Astrocyte (in vitro differentiated cells and primary cell): ENCODE results near the gene INSC. TPM values are rescaled to one million over a fixed set of nuclear protein-coding genes. Genes with fewer than 3 reads are reported as not detected.

Source experiments
- DNase-seq: peaks from one replicate; pipeline ENCODE4 v3.0.0-alpha.2; 2010; ENCODE audit warnings: low read depth
- FAIRE-seq: peaks from 2 replicates; lab custom pipeline; 2011; peaks lifted over from hg19 to GRCh38; lab: Jason Lieb, UNC
- H2AFZ ChIP-seq: 2 replicates; pipeline ENCODE4 v1.6.0; 2012; ENCODE audit warnings: low read depth, low read length, inconsistent platforms
- H3K27ac ChIP-seq: 2 replicates; pipeline ENCODE4 v1.5.1; 2011; ENCODE audit warnings: low read depth, low read length, inconsistent platforms
- H3K27me3 ChIP-seq: 2 replicates; pipeline ENCODE4 v1.6.0; 2011; ENCODE audit warnings: low read length, inconsistent platforms; ENCODE audit not compliant: insufficient read depth
- H3K36me3 ChIP-seq: 2 replicates; pipeline ENCODE4 v1.5.1; 2011; ENCODE audit warnings: low read length, inconsistent platforms; ENCODE audit not compliant: insufficient read depth
- H3K4me1 ChIP-seq: 2 replicates; pipeline ENCODE4 v1.5.1; 2011; ENCODE audit warnings: low read length, inconsistent platforms; ENCODE audit not compliant: insufficient read depth
- H3K4me2 ChIP-seq: 2 replicates; pipeline ENCODE4 v1.6.0; 2012; ENCODE audit warnings: low read length, inconsistent platforms
- H3K4me3 ChIP-seq: 2 replicates; pipeline ENCODE4 v1.5.1; 2011; ENCODE audit warnings: low read depth, mild to moderate bottlenecking, low read length, inconsistent platforms; ENCODE audit not compliant: insufficient read depth
- H3K79me2 ChIP-seq: 2 replicates; pipeline ENCODE4 v1.6.0; 2012; ENCODE audit warnings: mild to moderate bottlenecking, low read length, inconsistent platforms; ENCODE audit not compliant: insufficient read depth
- H3K9ac ChIP-seq: 2 replicates; pipeline ENCODE4 v1.6.0; 2012; ENCODE audit warnings: mild to moderate bottlenecking, low read length, inconsistent platforms
- H3K9me3 ChIP-seq: 2 replicates; pipeline ENCODE4 v1.5.1; 2012; ENCODE audit warnings: low read depth, mild to moderate bottlenecking, low read length, inconsistent platforms; ENCODE audit not compliant: insufficient read depth
- H4K20me1 ChIP-seq: 2 replicates; pipeline ENCODE4 v1.6.0; 2012; ENCODE audit warnings: low read length, inconsistent platforms; ENCODE audit not compliant: insufficient read depth
- H3K27ac Mint-ChIP-seq: one replicate; pipeline ENCODE4 v1.8.0; 2021; ENCODE audit warnings: mild to moderate bottlenecking, mixed read lengths; ENCODE audit not compliant: unreplicated experiment
- H3K27me3 Mint-ChIP-seq: one replicate; pipeline ENCODE4 v1.8.0; 2021; ENCODE audit warnings: low read depth, mixed read lengths; ENCODE audit not compliant: unreplicated experiment
- H3K36me3 Mint-ChIP-seq: one replicate; pipeline ENCODE4 v1.8.0; 2021; ENCODE audit warnings: low read depth, mixed read lengths; ENCODE audit not compliant: unreplicated experiment
- H3K4me1 Mint-ChIP-seq: one replicate; pipeline ENCODE4 v1.8.0; 2021; ENCODE audit warnings: low read depth, mixed read lengths; ENCODE audit not compliant: unreplicated experiment
- H3K4me3 Mint-ChIP-seq: one replicate; pipeline ENCODE4 v1.8.0; 2021; ENCODE audit warnings: mild to moderate bottlenecking, moderate library complexity, mixed read lengths; ENCODE audit not compliant: unreplicated experiment
- H3K9me3 Mint-ChIP-seq: one replicate; pipeline ENCODE4 v1.8.0; 2021; ENCODE audit warnings: mild to moderate bottlenecking, mixed read lengths; ENCODE audit not compliant: unreplicated experiment
- EZH2 ChIP-seq: IDR thresholded peaks from 2 replicates; pipeline ENCODE4 v1.6.1; 2012; ENCODE audit warnings: mild to moderate bottlenecking, low read length, inconsistent platforms; ENCODE audit not compliant: insufficient read depth
- total RNA-seq: library from RNA; stranded (reverse); gene quantifications from 2 replicates; pipeline ENCODE4 v1.2.1, GENCODE V29; 2021
- TF ChIP-seq, protein P1 (sequence below): IDR thresholded peaks from 2 replicates; pipeline ENCODE4 v1.5.1; 2011; ENCODE audit warnings: low read depth, mild to moderate bottlenecking, inconsistent platforms, low read length, moderate library complexity; ENCODE audit not compliant: insufficient read depth

Gene INSC
- total RNA-seq, 1 donor from 2014 or later: not detected

DNA sequence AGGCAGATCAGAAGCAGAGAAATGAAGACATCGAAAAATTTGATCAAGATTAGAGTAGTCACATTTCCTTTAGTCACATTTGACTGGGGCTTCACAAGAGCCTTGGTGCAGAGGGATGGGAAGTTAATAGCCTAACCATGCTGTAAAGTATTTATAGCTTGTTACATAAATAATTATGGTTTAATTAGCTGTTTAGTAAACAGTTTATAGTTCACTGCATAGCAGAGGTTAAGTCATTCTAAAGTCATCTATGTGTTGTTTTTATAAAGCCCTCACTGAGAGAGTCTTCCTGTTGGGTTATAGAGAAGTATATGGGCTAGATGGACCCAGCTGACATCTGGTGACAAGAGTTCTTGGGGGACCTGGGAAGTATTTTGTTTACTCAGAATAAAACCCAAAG, 47.1 kb downstream of the INSC start:
- H3K4me3 ChIP-seq: no peak overlapping the region
- no peaks in the 10 kb centered on the region for H3K36me3 ChIP-seq
- H3K9ac ChIP-seq: no peak overlapping the region
- Mint-ChIP-seq H3K36me3 (no peaks in the 10 kb centered on the region), H3K4me1 (peaks cover 11% of the 10 kb centered on the region), H3K27me3 (peaks cover 5% of the 10 kb centered on the region), H3K9me3 (no peaks in the 10 kb centered on the region), H3K4me3 (no peak overlapping the region), H3K27ac (no peak overlapping the region)
- FAIRE-seq (no peak), DNase-seq (no peak)
- H3K27ac ChIP-seq: no peak overlapping the region
- no peaks in the 10 kb centered on the region for H3K27me3 ChIP-seq
- TF ChIP-seq, protein P1, sequence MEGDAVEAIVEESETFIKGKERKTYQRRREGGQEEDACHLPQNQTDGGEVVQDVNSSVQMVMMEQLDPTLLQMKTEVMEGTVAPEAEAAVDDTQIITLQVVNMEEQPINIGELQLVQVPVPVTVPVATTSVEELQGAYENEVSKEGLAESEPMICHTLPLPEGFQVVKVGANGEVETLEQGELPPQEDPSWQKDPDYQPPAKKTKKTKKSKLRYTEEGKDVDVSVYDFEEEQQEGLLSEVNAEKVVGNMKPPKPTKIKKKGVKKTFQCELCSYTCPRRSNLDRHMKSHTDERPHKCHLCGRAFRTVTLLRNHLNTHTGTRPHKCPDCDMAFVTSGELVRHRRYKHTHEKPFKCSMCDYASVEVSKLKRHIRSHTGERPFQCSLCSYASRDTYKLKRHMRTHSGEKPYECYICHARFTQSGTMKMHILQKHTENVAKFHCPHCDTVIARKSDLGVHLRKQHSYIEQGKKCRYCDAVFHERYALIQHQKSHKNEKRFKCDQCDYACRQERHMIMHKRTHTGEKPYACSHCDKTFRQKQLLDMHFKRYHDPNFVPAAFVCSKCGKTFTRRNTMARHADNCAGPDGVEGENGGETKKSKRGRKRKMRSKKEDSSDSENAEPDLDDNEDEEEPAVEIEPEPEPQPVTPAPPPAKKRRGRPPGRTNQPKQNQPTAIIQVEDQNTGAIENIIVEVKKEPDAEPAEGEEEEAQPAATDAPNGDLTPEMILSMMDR: no peak
- TF ChIP-seq EZH2: no peak
- H3K79me2 ChIP-seq: no peaks in the 10 kb centered on the region
- H3K9me3 ChIP-seq: no peaks in the 10 kb centered on the region
- no peaks in the 10 kb centered on the region for H4K20me1 ChIP-seq
- no peak overlapping the region for H2AFZ ChIP-seq
- peaks cover 15% of the 10 kb centered on the region for H3K4me1 ChIP-seq
- no peak overlapping the region for H3K4me2 ChIP-seq

DNA sequence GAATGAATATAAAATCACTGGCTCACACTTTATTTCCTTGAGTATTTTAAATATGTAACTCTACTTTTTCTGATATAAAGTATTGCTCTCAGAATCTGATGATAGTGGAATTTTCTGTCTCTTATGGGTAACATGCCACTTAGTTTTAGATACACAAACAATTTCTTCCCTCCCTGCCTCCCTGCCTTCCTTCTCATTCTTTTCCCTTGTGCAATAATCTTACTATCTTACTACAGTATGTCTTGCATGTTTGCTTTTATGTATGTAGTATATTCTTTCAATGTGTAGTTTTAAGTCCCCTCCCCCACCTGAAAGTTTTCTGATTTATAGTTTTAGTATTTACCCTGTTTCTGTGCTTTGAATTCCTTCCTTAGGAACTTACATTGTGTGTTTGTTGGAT, 48.4 kb downstream of the INSC start:
- FAIRE-seq (no peak), DNase-seq (no peak)
- Mint-ChIP-seq H3K27me3 (peaks cover 5% of the 10 kb centered on the region), H3K4me3 (no peak overlapping the region), H3K27ac (no peak overlapping the region), H3K36me3 (no peaks in the 10 kb centered on the region), H3K9me3 (no peaks in the 10 kb centered on the region), H3K4me1 (peaks cover 5% of the 10 kb centered on the region)
- H3K9me3 ChIP-seq: no peaks in the 10 kb centered on the region
- H3K9ac ChIP-seq: no peak overlapping the region
- no peaks in the 10 kb centered on the region for H3K36me3 ChIP-seq
- TF ChIP-seq, protein P1: no peak
- no peak for TF ChIP-seq EZH2
- H3K4me1 ChIP-seq: peaks cover 7% of the 10 kb centered on the region
- no peaks in the 10 kb centered on the region for H4K20me1 ChIP-seq
- H3K27me3 ChIP-seq: no peaks in the 10 kb centered on the region
- H3K4me3 ChIP-seq: no peak overlapping the region
- no peak overlapping the region for H3K27ac ChIP-seq
- H3K4me2 ChIP-seq: no peak overlapping the region
- no peaks in the 10 kb centered on the region for H3K79me2 ChIP-seq
- H2AFZ ChIP-seq: no peak overlapping the region

DNA sequence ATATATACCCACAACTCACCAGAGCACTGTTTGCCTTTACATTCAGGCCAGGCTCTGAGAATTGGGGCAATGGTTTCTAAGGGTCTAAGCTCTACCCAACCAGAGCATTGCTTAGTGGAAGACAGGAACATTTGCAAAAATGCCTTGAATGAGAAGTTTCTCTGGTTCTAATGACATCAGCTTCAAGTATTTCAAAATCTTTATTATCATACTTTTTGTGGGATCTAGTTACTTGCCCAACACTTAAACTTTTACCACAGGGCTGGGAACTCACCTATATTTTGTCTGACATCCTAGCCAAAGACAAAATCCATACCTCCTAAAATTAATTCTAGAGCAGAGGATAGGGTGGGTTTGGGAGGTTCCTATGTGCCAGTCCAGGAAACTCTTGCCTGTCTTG, 51.5 kb downstream of the INSC start:
- no peak overlapping the region for H3K4me2 ChIP-seq
- no peaks in the 10 kb centered on the region for H3K36me3 Mint-ChIP-seq
- H3K9ac ChIP-seq: no peak overlapping the region
- no peaks in the 10 kb centered on the region for H3K36me3 ChIP-seq
- no peak overlapping the region for H3K27ac ChIP-seq
- H3K27me3 ChIP-seq: no peaks in the 10 kb centered on the region
- H3K4me1 Mint-ChIP-seq: peaks cover 4% of the 10 kb centered on the region
- no peak overlapping the region for H3K4me3 Mint-ChIP-seq
- H2AFZ ChIP-seq: no peak overlapping the region
- no peaks in the 10 kb centered on the region for H3K4me1 ChIP-seq
- DNase-seq (no peak), FAIRE-seq (no peak)
- H3K9me3 ChIP-seq: no peaks in the 10 kb centered on the region
- no peak overlapping the region for H3K4me3 ChIP-seq
- no peaks in the 10 kb centered on the region for H3K79me2 ChIP-seq
- H3K27me3 Mint-ChIP-seq: peaks cover 1% of the 10 kb centered on the region
- no peaks in the 10 kb centered on the region for H4K20me1 ChIP-seq
- no peak overlapping the region for H3K27ac Mint-ChIP-seq
- TF ChIP-seq EZH2: no peak
- TF ChIP-seq, protein P1: no peak
- H3K9me3 Mint-ChIP-seq: no peaks in the 10 kb centered on the region
